Activated T-helper 2 cell treated with anti-CD3 and anti-CD28 coated beads, Interferon-gamma antibody, Interleukin-2, Interleukin-4, amounts not matched to agents 10 μg/mL and 5 μg/mL and 100 μg/mL, durations not matched to agents 14 hours and 24 hours and 36 hours (primary cell): ENCODE measurements around the gene MC3R. TPM values are rescaled to one million over a fixed set of nuclear protein-coding genes. Genes with fewer than 3 reads are reported as not detected.

ENCODE experiments used
- DNase-seq: peaks from one replicate; pipeline ENCODE4 v3.0.0; 2021; ENCODE audit warnings: low spot score
- H3K27ac Mint-ChIP-seq: one replicate; pipeline ENCODE4 v1.8.0; 2021; ENCODE audit warnings: mixed read lengths
- H3K27me3 Mint-ChIP-seq: one replicate; pipeline ENCODE4 v1.8.0; 2021; ENCODE audit warnings: low read depth, mixed read lengths
- H3K36me3 Mint-ChIP-seq: one replicate; pipeline ENCODE4 v1.8.0; 2021; ENCODE audit warnings: low read depth, mixed read lengths
- H3K4me1 Mint-ChIP-seq: one replicate; pipeline ENCODE4 v1.8.0; 2021; ENCODE audit warnings: low read depth, mixed read lengths
- H3K4me3 Mint-ChIP-seq: one replicate; pipeline ENCODE4 v1.8.0; 2021; ENCODE audit warnings: low read depth, mild to moderate bottlenecking, moderate library complexity, mixed read lengths
- H3K9me3 Mint-ChIP-seq: one replicate; pipeline ENCODE4 v1.8.0; 2021; ENCODE audit warnings: mixed read lengths
- intact Hi-C: fragments of 100-400 bp; cut with micrococcal nuclease; formaldehyde crosslinking; loops from one replicate; pipeline ENCODE4 v1.15.1; 2023
- total RNA-seq: library from RNA; stranded (reverse); gene quantifications from 2 replicates; pipeline ENCODE4 v1.2.3, GENCODE V29; 2022

Gene MC3R
- total RNA-seq, 1 donor from 2014 or later: not detected

- no peaks in the 10 kb centered on the region for H3K27me3 Mint-ChIP-seq
- no peaks in the 10 kb centered on the region for H3K9me3 Mint-ChIP-seq
- no peaks in the 10 kb centered on the region for H3K36me3 Mint-ChIP-seq
- H3K4me3 Mint-ChIP-seq: no peak overlapping the region
- no peak for DNase-seq
- intact Hi-C loops: no loop called here
- H3K27ac Mint-ChIP-seq: no peak overlapping the region
- H3K4me1 Mint-ChIP-seq: no peaks in the 10 kb centered on the region
These were observed 23.4 kb downstream of the MC3R start for GRCh38 chr20:56271974-56272373.

- Mint-ChIP-seq H3K36me3 (no peaks in the 10 kb centered on the region), H3K27me3 (no peaks in the 10 kb centered on the region), H3K9me3 (no peaks in the 10 kb centered on the region), H3K27ac (no peak overlapping the region), H3K4me3 (no peak overlapping the region), H3K4me1 (no peaks in the 10 kb centered on the region)
- DNase-seq: no peak
- intact Hi-C loops: no loop called here
These were observed 25.0 kb downstream of the MC3R start for GRCh38 chr20:56273491-56273890.

- Mint-ChIP-seq H3K36me3 (no peaks in the 10 kb centered on the region), H3K4me1 (no peaks in the 10 kb centered on the region), H3K4me3 (no peak overlapping the region), H3K27ac (no peak overlapping the region), H3K9me3 (no peaks in the 10 kb centered on the region), H3K27me3 (no peaks in the 10 kb centered on the region)
- DNase-seq: no peak
- intact Hi-C loops: no loop called here
These were observed 25.6 kb downstream of the MC3R start for GRCh38 chr20:56274156-56274555.

GRCh38 chr20:56278196-56278595 lies 29.7 kb downstream of the MC3R start:
- Mint-ChIP-seq H3K27me3 (no peaks in the 10 kb centered on the region), H3K36me3 (no peaks in the 10 kb centered on the region), H3K4me1 (no peaks in the 10 kb centered on the region), H3K9me3 (no peaks in the 10 kb centered on the region), H3K27ac (no peak overlapping the region), H3K4me3 (no peak overlapping the region)
- intact Hi-C loops: no loop called here
- DNase-seq: no peak

- Mint-ChIP-seq H3K36me3 (no peaks in the 10 kb centered on the region), H3K4me3 (no peak overlapping the region), H3K27ac (no peak overlapping the region), H3K27me3 (no peaks in the 10 kb centered on the region), H3K4me1 (no peaks in the 10 kb centered on the region), H3K9me3 (peaks cover 5% of the 10 kb centered on the region)
- intact Hi-C loops: no loop called here
- DNase-seq: no peak
These were observed 37.0 kb downstream of the MC3R start for GRCh38 chr20:56285496-56285895.

- Mint-ChIP-seq H3K4me3 (no peak overlapping the region), H3K27me3 (no peaks in the 10 kb centered on the region), H3K27ac (no peak overlapping the region), H3K9me3 (no peaks in the 10 kb centered on the region), H3K4me1 (no peaks in the 10 kb centered on the region), H3K36me3 (no peaks in the 10 kb centered on the region)
- intact Hi-C loops: no loop called here
- DNase-seq: no peak
These were observed 41.1 kb downstream of the MC3R start for GRCh38 chr20:56289652-56290051.

GRCh38 chr20:56299362-56299761 lies 50.8 kb downstream of the MC3R start:
- DNase-seq: no peak
- Mint-ChIP-seq H3K36me3 (no peaks in the 10 kb centered on the region), H3K27me3 (no peaks in the 10 kb centered on the region)

More at GRCh38 chr20:56299362-56299761, 50.8 kb downstream of the MC3R start:
- no peaks in the 10 kb centered on the region for H3K9me3 Mint-ChIP-seq
- H3K27ac Mint-ChIP-seq: no peak overlapping the region
- H3K4me3 Mint-ChIP-seq: no peak overlapping the region
- intact Hi-C loops: no loop called here
- H3K4me1 Mint-ChIP-seq: no peaks in the 10 kb centered on the region

Other genes with a start within 250 kb of the MC3R start
- not detected in 2 replicates for gene CBLN4, start 243.2 kb upstream of the MC3R start, total RNA-seq
- 9.2 TPM in 2 replicates for gene FAM210B, start 110.2 kb downstream of the MC3R start, total RNA-seq
- 64.8 and 71.1 TPM in 2 replicates for gene AURKA, start 143.5 kb downstream of the MC3R start, total RNA-seq
- gene CSTF1, start 143.9 kb downstream of the MC3R start, total RNA-seq: 51.2 and 52.1 TPM in 2 replicates
- 4.6 and 4.7 TPM in 2 replicates for gene CASS4, start 163.5 kb downstream of the MC3R start, total RNA-seq
- 103 and 107 TPM in 2 replicates for gene RTF2, start 219.9 kb downstream of the MC3R start, total RNA-seq